Caco-2 (cell line): ENCODE results near the gene DLG2. TPM values are rescaled to one million over a fixed set of nuclear protein-coding genes. Genes with fewer than 3 reads are reported as not detected.

Experiments used
- BruUV-seq: library from RNA; stranded (reverse); fragments of 400-500 nt; replicated peaks from 2 replicates; lab custom pipeline; 2021; lab: Mats Ljungman, UMichigan
- CTCF ChIA-PET: fragments of 300-600 bp; sonication (Branson Sonifier 250); formaldehyde crosslinking; loops from one replicate; lab custom pipeline; 2022; ENCODE audit warnings: antibody characterized with exemption; lab: Charles Lee
- POLR2A ChIA-PET: fragments of 300-600 bp; sonication (Branson Sonifier 250); formaldehyde crosslinking; loops from one replicate; lab custom pipeline; 2022; ENCODE audit warnings: antibody characterized with exemption; lab: Charles Lee
- DNase-seq, 2 experiments: peaks; one replicate each; pipeline versions ENCODE4 v3.0.0 to v3.0.0-alpha.2; 2020 to 2022
- H3K27me3 ChIP-seq: replicated peaks from 2 replicates; pipeline ENCODE4 v1.6.0; 2011; ENCODE audit warnings: low read length; ENCODE audit not compliant: control insufficient read depth, insufficient read depth
- H3K36me3 ChIP-seq: 2 replicates; pipeline ENCODE4 v1.5.1; 2011; ENCODE audit warnings: low read length; ENCODE audit not compliant: control insufficient read depth, insufficient read depth
- H3K4me1 ChIP-seq: fragments of 250-450 bp; sonication (Bioruptor Pico); 2 replicates; pipeline ENCODE4 v1.5.1; 2020; ENCODE audit warnings: mild to moderate bottlenecking
- H3K4me3 ChIP-seq: 2 replicates; pipeline ENCODE4 v1.5.1; 2011; ENCODE audit warnings: low read depth, mild to moderate bottlenecking, control low read depth, low read length
- H3K9me3 ChIP-seq: fragments of 250-450 bp; sonication (Bioruptor Pico); 2 replicates; pipeline ENCODE4 v1.5.1; 2020; ENCODE audit warnings: mild to moderate bottlenecking, moderate library complexity
- H3K27ac Mint-ChIP-seq: one replicate; pipeline ENCODE4 v1.8.0; 2022; ENCODE audit warnings: mixed read lengths; ENCODE audit not compliant: unreplicated experiment
- H3K27me3 Mint-ChIP-seq: one replicate; pipeline ENCODE4 v1.8.0; 2022; ENCODE audit warnings: mixed read lengths; ENCODE audit not compliant: insufficient read depth, unreplicated experiment
- H3K36me3 Mint-ChIP-seq: one replicate; pipeline ENCODE4 v1.8.0; 2022; ENCODE audit warnings: mild to moderate bottlenecking, mixed read lengths; ENCODE audit not compliant: insufficient read depth, unreplicated experiment
- H3K4me1 Mint-ChIP-seq: one replicate; pipeline ENCODE4 v1.8.0; 2022; ENCODE audit warnings: low read depth, mixed read lengths; ENCODE audit not compliant: unreplicated experiment
- H3K4me3 Mint-ChIP-seq: one replicate; pipeline ENCODE4 v1.8.0; 2022; ENCODE audit warnings: mild to moderate bottlenecking, moderate library complexity, mixed read lengths; ENCODE audit not compliant: unreplicated experiment
- H3K9me3 Mint-ChIP-seq: one replicate; pipeline ENCODE4 v1.8.0; 2022; ENCODE audit warnings: mixed read lengths; ENCODE audit not compliant: unreplicated experiment
- intact Hi-C: fragments of 100-400 bp; cut with micrococcal nuclease; formaldehyde crosslinking; loops from one replicate; pipeline ENCODE4 v1.10.0; 2022; ENCODE audit not compliant: unreplicated experiment
- total RNA-seq: library from RNA; stranded (reverse); gene quantifications from 2 replicates; pipeline ENCODE4 v1.2.3, GENCODE V29; 2022
- TF ChIP-seq, protein P1 (sequence below), 2 experiments: fragments of 200-600 bp in 1 of 2; IDR thresholded peaks; 1 replicate in 1 of 2; 2 replicates in 1 of 2; pipeline versions ENCODE4 v1.5.1 to v1.8.0; 2011 to 2022; ENCODE audit warnings: antibody characterized with exemption in 1 of 2, control low read depth in 1 of 2, inconsistent platforms in 1 of 2, low read depth in 1 of 2, low read length in 1 of 2, mild to moderate bottlenecking in 1 of 2, moderate library complexity in 1 of 2; ENCODE audit not compliant: insufficient read depth in 1 of 2, severe bottlenecking in 1 of 2, unreplicated experiment in 1 of 2

The DLG2 gene
- total RNA-seq, 1 experiment from 2014 or later, result 21.6 TPM

- intact Hi-C loops, result no loop called here
- Mint-ChIP-seq H3K9me3 (no peaks in the 10 kb centered on the region), H3K4me1 (no peaks in the 10 kb centered on the region), H3K4me3 (no peak overlapping the region), H3K27me3 (peaks cover 10% of the 10 kb centered on the region), H3K36me3 (no peaks in the 10 kb centered on the region), H3K27ac (no peak overlapping the region)
- no peak for DNase-seq
- BruUV-seq, result no TSS peak
- Histone ChIP-seq H3K4me1 (no peaks in the 10 kb centered on the region), H3K4me3 (no peak overlapping the region), H3K36me3 (no peaks in the 10 kb centered on the region), H3K27me3 (no peaks in the 10 kb centered on the region), H3K9me3 (no peaks in the 10 kb centered on the region)
- ChIA-PET POLR2A (no interaction called here), CTCF (no interaction called here)
- TF ChIP-seq, protein P1, sequence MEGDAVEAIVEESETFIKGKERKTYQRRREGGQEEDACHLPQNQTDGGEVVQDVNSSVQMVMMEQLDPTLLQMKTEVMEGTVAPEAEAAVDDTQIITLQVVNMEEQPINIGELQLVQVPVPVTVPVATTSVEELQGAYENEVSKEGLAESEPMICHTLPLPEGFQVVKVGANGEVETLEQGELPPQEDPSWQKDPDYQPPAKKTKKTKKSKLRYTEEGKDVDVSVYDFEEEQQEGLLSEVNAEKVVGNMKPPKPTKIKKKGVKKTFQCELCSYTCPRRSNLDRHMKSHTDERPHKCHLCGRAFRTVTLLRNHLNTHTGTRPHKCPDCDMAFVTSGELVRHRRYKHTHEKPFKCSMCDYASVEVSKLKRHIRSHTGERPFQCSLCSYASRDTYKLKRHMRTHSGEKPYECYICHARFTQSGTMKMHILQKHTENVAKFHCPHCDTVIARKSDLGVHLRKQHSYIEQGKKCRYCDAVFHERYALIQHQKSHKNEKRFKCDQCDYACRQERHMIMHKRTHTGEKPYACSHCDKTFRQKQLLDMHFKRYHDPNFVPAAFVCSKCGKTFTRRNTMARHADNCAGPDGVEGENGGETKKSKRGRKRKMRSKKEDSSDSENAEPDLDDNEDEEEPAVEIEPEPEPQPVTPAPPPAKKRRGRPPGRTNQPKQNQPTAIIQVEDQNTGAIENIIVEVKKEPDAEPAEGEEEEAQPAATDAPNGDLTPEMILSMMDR (IDR thresholded peaks at IDR 0.05; ENCODE audit: insufficient read depth in 1 of 2, low read depth in 1 of 2, low read length in 1 of 2, severe bottlenecking in 1 of 2, unreplicated experiment in 1 of 2), result no peak
Observed at GRCh38 chr11:84165139-84165538, 1462.0 kb downstream of the DLG2 start.

- intact Hi-C loops, result no loop called here
- no peak overlapping the region for H3K27ac Mint-ChIP-seq
- no peak for DNase-seq
- TF ChIP-seq, protein P1 (IDR thresholded peaks at IDR 0.05; ENCODE audit: insufficient read depth in 1 of 2, low read depth in 1 of 2, low read length in 1 of 2, severe bottlenecking in 1 of 2, unreplicated experiment in 1 of 2), result no peak
- no peaks in the 10 kb centered on the region for H3K9me3 ChIP-seq
- no peaks in the 10 kb centered on the region for H3K4me1 ChIP-seq
- ChIA-PET POLR2A (no interaction called here), CTCF (no interaction called here)
- no peak overlapping the region for H3K4me3 ChIP-seq
- no peaks in the 10 kb centered on the region for H3K9me3 Mint-ChIP-seq
- no TSS peak for BruUV-seq
- H3K36me3 ChIP-seq, result no peaks in the 10 kb centered on the region
- no peak overlapping the region for H3K4me3 Mint-ChIP-seq
- no peaks in the 10 kb centered on the region for H3K36me3 Mint-ChIP-seq
- H3K27me3 ChIP-seq, result no peaks in the 10 kb centered on the region
- H3K27me3 Mint-ChIP-seq, result peaks cover 11% of the 10 kb centered on the region
- no peaks in the 10 kb centered on the region for H3K4me1 Mint-ChIP-seq
Observed at GRCh38 chr11:84164728-84165127, 1462.4 kb downstream of the DLG2 start.

DNA sequence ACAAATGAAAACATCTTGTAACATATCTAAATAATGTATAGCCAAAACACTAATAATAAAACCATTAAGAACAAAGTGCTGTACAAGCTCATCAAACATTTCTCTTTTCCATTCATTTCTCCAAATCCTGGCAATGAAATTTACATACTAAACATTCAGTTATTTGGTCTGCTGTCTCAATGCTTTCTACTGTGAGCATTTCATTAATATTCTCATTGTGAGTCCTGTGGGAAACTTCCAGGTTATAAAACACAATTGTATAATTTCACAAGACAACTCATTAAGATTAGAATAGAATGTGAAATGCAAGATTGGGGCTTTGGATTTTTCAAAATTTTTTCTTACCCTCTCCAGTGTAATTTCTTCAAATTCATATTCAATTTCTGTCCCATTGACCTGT is 1464.0 kb downstream of the DLG2 start:
- H3K27ac Mint-ChIP-seq, result no peak overlapping the region
- H3K4me1 ChIP-seq, result no peaks in the 10 kb centered on the region
- no peak overlapping the region for H3K4me3 Mint-ChIP-seq
- no TSS peak for BruUV-seq
- H3K36me3 Mint-ChIP-seq, result no peaks in the 10 kb centered on the region
- ChIA-PET CTCF (no interaction called here), POLR2A (interaction anchor here (0.6 kb wide), 1 partner anchor 320 kb away, joined by 6 read pairs; no protein-coding TSS in a partner anchor)
- H3K9me3 ChIP-seq, result no peaks in the 10 kb centered on the region
- TF ChIP-seq, protein P1 (IDR thresholded peaks at IDR 0.05; ENCODE audit: insufficient read depth in 1 of 2, low read depth in 1 of 2, low read length in 1 of 2, severe bottlenecking in 1 of 2, unreplicated experiment in 1 of 2), result no peak
- peaks cover 11% of the 10 kb centered on the region for H3K27me3 Mint-ChIP-seq
- H3K27me3 ChIP-seq, result no peaks in the 10 kb centered on the region
- DNase-seq, result no peak
- H3K4me1 Mint-ChIP-seq, result no peaks in the 10 kb centered on the region
- H3K4me3 ChIP-seq, result no peak overlapping the region
- intact Hi-C loops, result no loop called here
- H3K36me3 ChIP-seq, result no peaks in the 10 kb centered on the region
- H3K9me3 Mint-ChIP-seq, result no peaks in the 10 kb centered on the region
